ENCODE results near the gene WDR91.
"Not testable (repeated sequence)": the region's sequence is repeated elsewhere in the genome, so short reads cannot be mapped to it uniquely, and the experiment has no call there.

The WDR91 gene

GRCh38 chr7:135234095-135234494 is 22.8 kb upstream of the WDR91 start:
- not testable (repeated sequence) for DNase-seq (ENCODE audit: low read depth in 1 of 2, low spot score in 1 of 2)

GRCh38 chr7:135233570-135233969 is 22.2 kb upstream of the WDR91 start, which contains the start of gene STRA8:
Gene STRA8, plus strand, starts transcription at chr7:135233838. Its CDS starts 6,687 bp downstream, at chr7:135240525.
- no peak for DNase-seq (ENCODE audit: low read depth in 1 of 2, low spot score in 1 of 2)

- DNase-seq (ENCODE audit: low read depth in 1 of 2, low spot score in 1 of 2), result no peak
These were observed 21.4 kb upstream of the WDR91 start for GRCh38 chr7:135232720-135233119.

- no peak for DNase-seq (ENCODE audit: low read depth in 1 of 2, low spot score in 1 of 2)
These were observed 20.8 kb upstream of the WDR91 start for GRCh38 chr7:135232087-135232486.

- DNase-seq (ENCODE audit: low read depth in 1 of 2, low spot score in 1 of 2), result no peak
These were observed 20.4 kb upstream of the WDR91 start for GRCh38 chr7:135231686-135232085.

GRCh38 chr7:135224027-135224426 is 12.7 kb upstream of the WDR91 start:
- no peak for DNase-seq (ENCODE audit: low read depth in 1 of 2, low spot score in 1 of 2)

GRCh38 chr7:135217645-135218509 is 6.6 kb upstream of the WDR91 start:
- no peak for DNase-seq (ENCODE audit: low read depth in 1 of 2, low spot score in 1 of 2)

GRCh38 chr7:135215698-135216097 is 4.4 kb upstream of the WDR91 start:
- DNase-seq (ENCODE audit: low read depth in 1 of 2, low spot score in 1 of 2), result no peak

- DNase-seq (ENCODE audit: low read depth in 1 of 2, low spot score in 1 of 2), result no peak
These were observed 3.9 kb upstream of the WDR91 start for GRCh38 chr7:135215180-135215579.

GRCh38 chr7:135213831-135214230 is 2.5 kb upstream of the WDR91 start:
- no peak for DNase-seq (ENCODE audit: low read depth in 1 of 2, low spot score in 1 of 2)

GRCh38 chr7:135211946-135212685 is 790 bp upstream of the WDR91 start:
- DNase-seq (ENCODE audit: low read depth in 1 of 2, low spot score in 1 of 2), result not testable (repeated sequence)

- DNase-seq (ENCODE audit: low read depth in 1 of 2, low spot score in 1 of 2), result no peak
These were observed 493 bp downstream of the WDR91 start for GRCh38 chr7:135210888-135211178.

GRCh38 chr7:135209225-135209834 is 2.0 kb downstream of the WDR91 start:
- no peak for DNase-seq (ENCODE audit: low read depth in 1 of 2, low spot score in 1 of 2)

GRCh38 chr7:135208102-135208793 is 3.1 kb downstream of the WDR91 start:
- DNase-seq (ENCODE audit: low read depth in 1 of 2, low spot score in 1 of 2), result no peak

- DNase-seq (ENCODE audit: low read depth in 1 of 2, low spot score in 1 of 2), result no peak
These were observed 3.8 kb downstream of the WDR91 start for GRCh38 chr7:135207406-135208101.

- no peak for DNase-seq (ENCODE audit: low read depth in 1 of 2, low spot score in 1 of 2)
These were observed 4.4 kb downstream of the WDR91 start for GRCh38 chr7:135206941-135207391.

GRCh38 chr7:135205850-135206249 is 5.5 kb downstream of the WDR91 start:
- no peak for DNase-seq (ENCODE audit: low read depth in 1 of 2, low spot score in 1 of 2)

- no peak for DNase-seq (ENCODE audit: low read depth in 1 of 2, low spot score in 1 of 2)
These were observed 6.5 kb downstream of the WDR91 start for GRCh38 chr7:135204876-135205275.

GRCh38 chr7:135204341-135204749 is 7.0 kb downstream of the WDR91 start:
- no peak for DNase-seq (ENCODE audit: low read depth in 1 of 2, low spot score in 1 of 2)

GRCh38 chr7:135201350-135201749 is 10.0 kb downstream of the WDR91 start:
- no peak for DNase-seq (ENCODE audit: low read depth in 1 of 2, low spot score in 1 of 2)
